GM21447 (cell line): ENCODE data around the gene NUTM2D.
"Not testable (repeated sequence)": the region's sequence is repeated elsewhere in the genome, so short reads cannot be mapped to it uniquely, and the experiment has no call there.

Source experiments
- ATAC-seq: cut with Tn5 transposase; IDR thresholded peaks from one replicate; pipeline ENCODE4 v1.9.1; 2021; ENCODE audit not compliant: unreplicated experiment

The NUTM2D gene

GRCh38 chr10:87357444-87357843 is at the start of gene NUTM2D:
TSS of gene NUTM2D (plus strand) at chr10:87357744. CDS start at chr10:87358266, 522 bp downstream.
- not testable (repeated sequence) for ATAC-seq

- ATAC-seq, result not testable (repeated sequence)
Observed at GRCh38 chr10:87308702-87309101, 48.8 kb upstream of the NUTM2D start.

GRCh38 chr10:87309657-87310056 is 47.9 kb upstream of the NUTM2D start:
- not testable (repeated sequence) for ATAC-seq

GRCh38 chr10:87311521-87311920 is 46.0 kb upstream of the NUTM2D start:
- not testable (repeated sequence) for ATAC-seq

GRCh38 chr10:87313649-87314359 is 43.7 kb upstream of the NUTM2D start:
- not testable (repeated sequence) for ATAC-seq

GRCh38 chr10:87314360-87314973 is 43.1 kb upstream of the NUTM2D start:
- not testable (repeated sequence) for ATAC-seq

GRCh38 chr10:87321505-87321904 is 36.0 kb upstream of the NUTM2D start:
- not testable (repeated sequence) for ATAC-seq

- not testable (repeated sequence) for ATAC-seq
Observed at GRCh38 chr10:87324559-87324958, 33.0 kb upstream of the NUTM2D start.

- not testable (repeated sequence) for ATAC-seq
Observed at GRCh38 chr10:87327958-87328357, 29.6 kb upstream of the NUTM2D start.

GRCh38 chr10:87329131-87329530 is 28.4 kb upstream of the NUTM2D start:
- not testable (repeated sequence) for ATAC-seq

GRCh38 chr10:87332687-87333086 is 24.9 kb upstream of the NUTM2D start:
- not testable (repeated sequence) for ATAC-seq

GRCh38 chr10:87340411-87340810 is 17.1 kb upstream of the NUTM2D start:
- not testable (repeated sequence) for ATAC-seq

- peak; percentile 13 for ATAC-seq
Observed at GRCh38 chr10:87341546-87342142, 15.9 kb upstream of the NUTM2D start.

GRCh38 chr10:87342249-87342710 is 15.3 kb upstream of the NUTM2D start:
- ATAC-seq, result peak; percentile 86

GRCh38 chr10:87342711-87343258 is 14.8 kb upstream of the NUTM2D start:
- ATAC-seq, result peak; percentile 73

- ATAC-seq, result not testable (repeated sequence)
Observed at GRCh38 chr10:87345743-87346142, 11.8 kb upstream of the NUTM2D start.

GRCh38 chr10:87350161-87350560 is 7.4 kb upstream of the NUTM2D start:
- ATAC-seq, result not testable (repeated sequence)

GRCh38 chr10:87352825-87353224 is 4.7 kb upstream of the NUTM2D start:
- not testable (repeated sequence) for ATAC-seq

- ATAC-seq, result not testable (repeated sequence)
Observed at GRCh38 chr10:87355110-87355509, 2.4 kb upstream of the NUTM2D start.

- ATAC-seq, result not testable (repeated sequence)
Observed at GRCh38 chr10:87358159-87358558, 615 bp downstream of the NUTM2D start.

- not testable (repeated sequence) for ATAC-seq
Observed at GRCh38 chr10:87369514-87370112, 12.1 kb downstream of the NUTM2D start.
